Bronchial smooth muscle cell (primary cell): Measurements from ENCODE around the gene BAK1. TPM values are rescaled to one million over a fixed set of nuclear protein-coding genes. Genes with fewer than 3 reads are reported as not detected.

Source experiments
- total RNA-seq: library from RNA; depleted of rRNA; stranded (reverse); fragments of >200 nt; gene quantifications from 2 replicates; pipeline ENCODE4 v1.2.1, GENCODE V29; 2014

Gene BAK1
- 6.3 and 6.9 TPM in 2 replicates for total RNA-seq

GRCh38 chr6:33579828-33580714 is at the start of gene BAK1:
Gene BAK1, minus strand, starts transcription at chr6:33580276. Its CDS starts 2,672 bp downstream, at chr6:33577604.

GRCh38 chr6:33620856-33621710 is 41.0 kb upstream of the BAK1 start, which contains the start of gene ITPR3:
Gene ITPR3, plus strand, starts transcription at chr6:33621322. Its CDS starts 281 bp downstream, at chr6:33621603.

Other genes with a start within 250 kb of the BAK1 start
- gene KIFC1, start 188.5 kb downstream of the BAK1 start, total RNA-seq, result 0.52 and 2.7 TPM in 2 replicates
- gene PHF1, start 169.3 kb downstream of the BAK1 start, total RNA-seq, result 21.1 and 21.9 TPM in 2 replicates
- 90.8 and 170 TPM in 2 replicates for gene CUTA, start 162.2 kb downstream of the BAK1 start, total RNA-seq
- gene SYNGAP1, start 160.2 kb downstream of the BAK1 start, total RNA-seq, result 3.5 and 5.2 TPM in 2 replicates
- gene ZBTB9, start 125.7 kb downstream of the BAK1 start, total RNA-seq, result 3.6 and 4.6 TPM in 2 replicates
- 26.3 and 27.8 TPM in 2 replicates for gene ITPR3, start 41.0 kb upstream of the BAK1 start, total RNA-seq
- gene UQCC2, start 131.4 kb upstream of the BAK1 start, total RNA-seq, result 19.4 and 26.2 TPM in 2 replicates
- not detected in 2 replicates for gene IP6K3, start 166.6 kb upstream of the BAK1 start, total RNA-seq
- 31.1 and 36.8 TPM in 2 replicates for gene LEMD2, start 208.9 kb upstream of the BAK1 start, total RNA-seq
- gene MLN, start 223.7 kb upstream of the BAK1 start, total RNA-seq, result not detected in 2 replicates